Liver (tissue), 3 donors: ENCODE data around the gene DDX11.
"Not testable (repeated sequence)": the region's sequence is repeated elsewhere in the genome, so short reads cannot be mapped to it uniquely, and the experiment has no call there.

ENCODE experiments used
- CTCF ChIP-seq: fragments of 150-350 bp; IDR thresholded peaks from 2 replicates; pipeline ENCODE4 v1.5.1; 2017; ENCODE audit warnings: improper control_type of control experiment, low read depth, low read length; ENCODE audit not compliant: missing input control
- EGR1 ChIP-seq, 2 donors: IDR thresholded peaks; 2 replicates each; pipeline ENCODE4 v1.6.1; 2016 to 2018; ENCODE audit warnings: antibody characterized with exemption in 2 of 2, low read depth in 2 of 2
- FOXA1 ChIP-seq: IDR thresholded peaks from 2 replicates; pipeline ENCODE4 v1.6.1; 2016; ENCODE audit warnings: antibody characterized with exemption
- HNF4A ChIP-seq, 2 donors: conservative IDR thresholded peaks; 2 replicates each; pipeline ENCODE4 v1.6.1; 2016; ENCODE audit warnings: antibody characterized with exemption in 2 of 2, mild to moderate bottlenecking in 2 of 2
- NR2F2 ChIP-seq: IDR thresholded peaks from 2 replicates; pipeline ENCODE4 v1.6.1; 2016; ENCODE audit warnings: antibody characterized with exemption
- RAD21 ChIP-seq, 2 donors: IDR thresholded peaks; 2 replicates each; pipeline ENCODE4 v1.6.1; 2016; ENCODE audit warnings: antibody characterized with exemption in 2 of 2, mild to moderate bottlenecking in 2 of 2
- REST ChIP-seq: IDR thresholded peaks from 2 replicates; pipeline ENCODE4 v1.6.1; 2016; ENCODE audit warnings: antibody characterized with exemption, mild to moderate bottlenecking
- SP1 ChIP-seq: IDR thresholded peaks from 2 replicates; pipeline ENCODE4 v1.6.1; 2018; ENCODE audit warnings: antibody characterized with exemption, mild to moderate bottlenecking
- TAF1 ChIP-seq: conservative IDR thresholded peaks from 2 replicates; pipeline ENCODE4 v1.6.1; 2016; ENCODE audit warnings: antibody characterized with exemption, mild to moderate bottlenecking
- ZBTB33 ChIP-seq: IDR thresholded peaks from 2 replicates; pipeline ENCODE4 v1.6.1; 2016; ENCODE audit warnings: antibody characterized with exemption
- donor health status: healthy.
- donor health status: healthy.

GRCh38 chr12:31110263-31110662 lies 36.6 kb downstream of the DDX11 start:
- not testable (repeated sequence) for TF ChIP-seq CTCF; FOXA1; SP1; EGR1 (IDR thresholded peaks at IDR 0.05; ENCODE audit: low read depth in 2 of 2); NR2F2; ZBTB33; RAD21 (IDR thresholded peaks at IDR 0.05); HNF4A (conservative IDR thresholded peaks at IDR 0.05); TAF1; REST
